Measurements from ENCODE around the gene HLA-DQA2. TPM values are rescaled to one million over a fixed set of nuclear protein-coding genes. Genes with fewer than 3 reads are reported as not detected.

Gene HLA-DQA2
- total and polyA plus RNA-seq, 2 donors from 2014 or later, result 6.4 to 10.0 TPM

DNA sequence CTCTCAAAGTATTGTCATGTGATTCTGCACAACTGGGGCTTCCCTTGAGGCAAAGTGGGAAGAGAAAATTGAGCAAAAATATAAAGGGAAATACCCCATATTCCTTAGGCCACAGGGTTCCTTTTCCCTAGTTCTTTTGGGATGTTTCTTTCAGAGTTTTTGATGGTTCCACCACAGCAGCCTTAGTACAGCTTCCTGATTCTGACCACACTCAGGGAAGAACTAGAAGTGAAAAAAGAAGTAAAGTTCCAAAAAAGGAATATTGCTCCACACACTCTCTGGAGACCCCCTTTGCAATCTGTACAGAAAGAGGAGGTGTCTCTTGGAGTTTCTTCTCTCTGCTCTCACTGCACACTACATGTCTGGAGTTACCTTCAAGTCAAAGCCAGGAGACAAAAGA lies 27.9 kb upstream of the HLA-DQA2 start:
- TF ChIP-seq, protein P1, sequence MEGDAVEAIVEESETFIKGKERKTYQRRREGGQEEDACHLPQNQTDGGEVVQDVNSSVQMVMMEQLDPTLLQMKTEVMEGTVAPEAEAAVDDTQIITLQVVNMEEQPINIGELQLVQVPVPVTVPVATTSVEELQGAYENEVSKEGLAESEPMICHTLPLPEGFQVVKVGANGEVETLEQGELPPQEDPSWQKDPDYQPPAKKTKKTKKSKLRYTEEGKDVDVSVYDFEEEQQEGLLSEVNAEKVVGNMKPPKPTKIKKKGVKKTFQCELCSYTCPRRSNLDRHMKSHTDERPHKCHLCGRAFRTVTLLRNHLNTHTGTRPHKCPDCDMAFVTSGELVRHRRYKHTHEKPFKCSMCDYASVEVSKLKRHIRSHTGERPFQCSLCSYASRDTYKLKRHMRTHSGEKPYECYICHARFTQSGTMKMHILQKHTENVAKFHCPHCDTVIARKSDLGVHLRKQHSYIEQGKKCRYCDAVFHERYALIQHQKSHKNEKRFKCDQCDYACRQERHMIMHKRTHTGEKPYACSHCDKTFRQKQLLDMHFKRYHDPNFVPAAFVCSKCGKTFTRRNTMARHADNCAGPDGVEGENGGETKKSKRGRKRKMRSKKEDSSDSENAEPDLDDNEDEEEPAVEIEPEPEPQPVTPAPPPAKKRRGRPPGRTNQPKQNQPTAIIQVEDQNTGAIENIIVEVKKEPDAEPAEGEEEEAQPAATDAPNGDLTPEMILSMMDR (IDR thresholded peaks at IDR 0.05; ENCODE audit: borderline replicate concordance, extremely low read depth, insufficient read depth), result no peak
- Histone ChIP-seq H3K4me3 (ENCODE audit: low read length in 3 of 3) (no peak overlapping the region), H3K9ac (ENCODE audit: low read length in 3 of 3) (no peak overlapping the region), H3K9me3 (ENCODE audit: control insufficient read depth in 2 of 3, insufficient read depth in 1 of 3, low read length in 3 of 3) (no peaks in the 10 kb centered on the region), H3K36me3 (ENCODE audit: control insufficient read depth in 2 of 3, insufficient read depth in 3 of 3, low read length in 3 of 3) (no peaks in the 10 kb centered on the region), H3K27ac (ENCODE audit: low read depth in 2 of 2, low read length in 2 of 2) (no peak overlapping the region), H3K4me1 (ENCODE audit: control insufficient read depth in 2 of 3, insufficient read depth in 2 of 3, low read depth in 1 of 3, low read length in 3 of 3) (no peaks in the 10 kb centered on the region), H3K27me3 (ENCODE audit: control insufficient read depth, insufficient read depth, low read length) (no peaks in the 10 kb centered on the region)
- DNase-seq (no peak), FAIRE-seq (no peak)
- intact Hi-C loops (cut with DNase I), result no loop called here

DNA sequence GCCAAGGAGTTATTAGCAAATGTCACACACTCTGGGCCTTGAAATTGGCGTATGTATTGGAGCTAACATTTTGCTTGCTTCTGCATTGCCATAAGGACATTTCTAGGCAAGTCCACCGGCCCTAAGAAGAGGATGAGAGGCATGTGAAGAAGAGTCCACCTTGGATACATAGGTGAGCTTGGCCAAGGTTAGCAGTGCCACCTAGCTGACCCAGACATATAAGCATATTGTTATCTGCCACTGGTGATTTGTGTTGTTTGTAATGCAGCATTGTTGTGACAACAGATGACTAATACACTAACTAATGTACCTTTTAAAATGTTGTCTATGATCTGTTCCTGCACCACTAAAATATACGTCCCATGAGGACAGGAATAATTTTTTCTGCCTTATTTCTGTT lies 24.8 kb upstream of the HLA-DQA2 start:
- no peak for FAIRE-seq

DNA sequence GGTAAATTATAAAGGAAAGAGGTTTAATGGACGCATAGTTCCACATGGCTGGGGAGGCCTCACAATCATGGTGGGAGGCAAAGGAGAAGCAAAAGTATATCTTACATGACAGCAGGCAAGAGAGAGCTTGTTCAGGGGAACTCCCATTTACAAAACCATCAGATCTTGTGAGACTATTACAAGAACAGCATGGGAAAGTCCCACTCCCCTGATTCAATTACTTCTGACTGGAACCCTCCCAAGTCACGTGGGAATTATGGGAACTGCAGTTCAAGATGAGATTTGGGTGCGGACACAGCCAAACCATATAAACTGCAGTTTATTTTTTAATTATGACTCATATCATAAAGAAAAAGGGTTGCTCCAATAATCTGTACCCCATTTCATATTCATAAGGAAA lies 22.3 kb upstream of the HLA-DQA2 start:
- FAIRE-seq, result no peak

More for the DNA sequence above, 24.8 kb upstream of the HLA-DQA2 start:
- no peak for DNase-seq
- no peak overlapping the region for H3K27ac ChIP-seq (ENCODE audit: low read depth in 2 of 2, low read length in 2 of 2)
- H3K4me3 ChIP-seq (ENCODE audit: low read length in 3 of 3), result no peak overlapping the region
- H3K4me1 ChIP-seq (ENCODE audit: control insufficient read depth in 2 of 3, insufficient read depth in 2 of 3, low read depth in 1 of 3, low read length in 3 of 3), result no peaks in the 10 kb centered on the region
- intact Hi-C loops (cut with DNase I), result no loop called here
- H3K36me3 ChIP-seq (ENCODE audit: control insufficient read depth in 2 of 3, insufficient read depth in 3 of 3, low read length in 3 of 3), result no peaks in the 10 kb centered on the region
- no peak overlapping the region for H3K9ac ChIP-seq (ENCODE audit: low read length in 3 of 3)
- no peaks in the 10 kb centered on the region for H3K9me3 ChIP-seq (ENCODE audit: control insufficient read depth in 2 of 3, insufficient read depth in 1 of 3, low read length in 3 of 3)
- TF ChIP-seq, protein P1 (IDR thresholded peaks at IDR 0.05; ENCODE audit: borderline replicate concordance, extremely low read depth, insufficient read depth), result no peak
- no peaks in the 10 kb centered on the region for H3K27me3 ChIP-seq (ENCODE audit: control insufficient read depth, insufficient read depth, low read length)

More for the DNA sequence above, 22.3 kb upstream of the HLA-DQA2 start:
- no peak overlapping the region for H3K4me3 ChIP-seq (ENCODE audit: low read length in 3 of 3)
- intact Hi-C loops (cut with DNase I), result no loop called here
- H3K9me3 ChIP-seq (ENCODE audit: control insufficient read depth in 2 of 3, insufficient read depth in 1 of 3, low read length in 3 of 3), result no peaks in the 10 kb centered on the region
- TF ChIP-seq, protein P1 (IDR thresholded peaks at IDR 0.05; ENCODE audit: borderline replicate concordance, extremely low read depth, insufficient read depth), result no peak
- H3K27me3 ChIP-seq (ENCODE audit: control insufficient read depth, insufficient read depth, low read length), result no peaks in the 10 kb centered on the region
- no peaks in the 10 kb centered on the region for H3K36me3 ChIP-seq (ENCODE audit: control insufficient read depth in 2 of 3, insufficient read depth in 3 of 3, low read length in 3 of 3)
- H3K27ac ChIP-seq (ENCODE audit: low read depth in 2 of 2, low read length in 2 of 2), result no peak overlapping the region
- no peaks in the 10 kb centered on the region for H3K4me1 ChIP-seq (ENCODE audit: control insufficient read depth in 2 of 3, insufficient read depth in 2 of 3, low read depth in 1 of 3, low read length in 3 of 3)
- no peak for DNase-seq
- no peak overlapping the region for H3K9ac ChIP-seq (ENCODE audit: low read length in 3 of 3)

Data from kidney (tissue), 14 donors.